Measurements from ENCODE around the gene TMEM26. TPM values are rescaled to one million over a fixed set of nuclear protein-coding genes. Genes with fewer than 3 reads are reported as not detected.

The TMEM26 gene
- total RNA-seq, 1 donor from 2014 or later, result 0.18 TPM

DNA sequence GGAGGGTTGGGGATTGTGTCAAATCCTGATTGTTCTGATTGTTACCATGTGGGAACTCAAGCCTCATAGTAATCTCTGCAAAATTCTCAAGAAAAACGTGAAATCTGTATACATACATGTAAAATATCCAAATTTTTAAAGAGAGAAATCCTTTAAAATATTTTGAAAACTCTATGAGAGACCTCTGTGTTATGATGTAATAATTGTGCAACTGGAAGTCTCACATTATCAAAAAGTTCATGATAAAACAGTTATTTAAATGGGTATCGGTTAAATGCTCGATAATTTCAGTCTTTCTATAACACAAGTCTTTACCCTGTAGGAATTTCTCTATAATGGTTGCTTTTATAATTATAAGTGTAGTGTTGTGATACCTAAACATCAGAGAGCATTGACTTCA, 95.5 kb downstream of the TMEM26 start:
- no peak overlapping the region for H3K4me2 ChIP-seq (ENCODE audit: low read length)
- H3K36me3 Mint-ChIP-seq (ENCODE audit: low read depth, unreplicated experiment), result no peaks in the 10 kb centered on the region
- no peak for FAIRE-seq

More for the DNA sequence above, 95.5 kb downstream of the TMEM26 start:
- H3K4me3 Mint-ChIP-seq (ENCODE audit: unreplicated experiment), result no peak overlapping the region
- no peaks in the 10 kb centered on the region for H3K36me3 ChIP-seq (ENCODE audit: insufficient read depth, low read length)
- no peaks in the 10 kb centered on the region for H3K9me3 ChIP-seq (ENCODE audit: insufficient read depth, low read depth, low read length)
- no peak overlapping the region for H3K4me3 ChIP-seq (ENCODE audit: insufficient read depth, low read depth, low read length)
- H4K20me1 ChIP-seq (ENCODE audit: insufficient read depth, low read length), result no peaks in the 10 kb centered on the region
- no peak for DNase-seq (ENCODE audit: low read depth)
- no peaks in the 10 kb centered on the region for H3K27me3 Mint-ChIP-seq (ENCODE audit: low read depth, unreplicated experiment)
- H3K4me1 ChIP-seq (ENCODE audit: insufficient read depth, low read length), result no peaks in the 10 kb centered on the region
- no peak overlapping the region for H3K27ac ChIP-seq (ENCODE audit: low read depth, low read length)
- H3K27me3 ChIP-seq (ENCODE audit: insufficient read depth, low read length), result no peaks in the 10 kb centered on the region
- TF ChIP-seq, protein P1, sequence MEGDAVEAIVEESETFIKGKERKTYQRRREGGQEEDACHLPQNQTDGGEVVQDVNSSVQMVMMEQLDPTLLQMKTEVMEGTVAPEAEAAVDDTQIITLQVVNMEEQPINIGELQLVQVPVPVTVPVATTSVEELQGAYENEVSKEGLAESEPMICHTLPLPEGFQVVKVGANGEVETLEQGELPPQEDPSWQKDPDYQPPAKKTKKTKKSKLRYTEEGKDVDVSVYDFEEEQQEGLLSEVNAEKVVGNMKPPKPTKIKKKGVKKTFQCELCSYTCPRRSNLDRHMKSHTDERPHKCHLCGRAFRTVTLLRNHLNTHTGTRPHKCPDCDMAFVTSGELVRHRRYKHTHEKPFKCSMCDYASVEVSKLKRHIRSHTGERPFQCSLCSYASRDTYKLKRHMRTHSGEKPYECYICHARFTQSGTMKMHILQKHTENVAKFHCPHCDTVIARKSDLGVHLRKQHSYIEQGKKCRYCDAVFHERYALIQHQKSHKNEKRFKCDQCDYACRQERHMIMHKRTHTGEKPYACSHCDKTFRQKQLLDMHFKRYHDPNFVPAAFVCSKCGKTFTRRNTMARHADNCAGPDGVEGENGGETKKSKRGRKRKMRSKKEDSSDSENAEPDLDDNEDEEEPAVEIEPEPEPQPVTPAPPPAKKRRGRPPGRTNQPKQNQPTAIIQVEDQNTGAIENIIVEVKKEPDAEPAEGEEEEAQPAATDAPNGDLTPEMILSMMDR (IDR thresholded peaks at IDR 0.05; ENCODE audit: insufficient read depth, low read depth, low read length), result no peak
- TF ChIP-seq EZH2 (IDR thresholded peaks at IDR 0.05; ENCODE audit: insufficient read depth, low read length), result no peak
- no peak overlapping the region for H3K27ac Mint-ChIP-seq (ENCODE audit: unreplicated experiment)
- peaks cover 2% of the 10 kb centered on the region for H3K9me3 Mint-ChIP-seq (ENCODE audit: unreplicated experiment)
- no peak overlapping the region for H3K9ac ChIP-seq (ENCODE audit: low read length)
- H3K79me2 ChIP-seq (ENCODE audit: insufficient read depth, low read length), result no peaks in the 10 kb centered on the region
- H2AFZ ChIP-seq (ENCODE audit: low read depth, low read length), result no peak overlapping the region
- H3K4me1 Mint-ChIP-seq (ENCODE audit: low read depth, unreplicated experiment), result no peaks in the 10 kb centered on the region

Other genes with a start within 250 kb of the TMEM26 start
- gene CABCOCO1, start 209.5 kb upstream of the TMEM26 start, total RNA-seq, result 0.23 TPM in 1 of 2 replicates, not detected in the other